ENCODE measurements around the gene PXMP4. TPM values are rescaled to one million over a fixed set of nuclear protein-coding genes. Genes with fewer than 3 reads are reported as not detected.

PXMP4 gene
- total and polyA plus RNA-seq, 2 donors from 2014 or later: 9.8 to 11.6 TPM

DNA sequence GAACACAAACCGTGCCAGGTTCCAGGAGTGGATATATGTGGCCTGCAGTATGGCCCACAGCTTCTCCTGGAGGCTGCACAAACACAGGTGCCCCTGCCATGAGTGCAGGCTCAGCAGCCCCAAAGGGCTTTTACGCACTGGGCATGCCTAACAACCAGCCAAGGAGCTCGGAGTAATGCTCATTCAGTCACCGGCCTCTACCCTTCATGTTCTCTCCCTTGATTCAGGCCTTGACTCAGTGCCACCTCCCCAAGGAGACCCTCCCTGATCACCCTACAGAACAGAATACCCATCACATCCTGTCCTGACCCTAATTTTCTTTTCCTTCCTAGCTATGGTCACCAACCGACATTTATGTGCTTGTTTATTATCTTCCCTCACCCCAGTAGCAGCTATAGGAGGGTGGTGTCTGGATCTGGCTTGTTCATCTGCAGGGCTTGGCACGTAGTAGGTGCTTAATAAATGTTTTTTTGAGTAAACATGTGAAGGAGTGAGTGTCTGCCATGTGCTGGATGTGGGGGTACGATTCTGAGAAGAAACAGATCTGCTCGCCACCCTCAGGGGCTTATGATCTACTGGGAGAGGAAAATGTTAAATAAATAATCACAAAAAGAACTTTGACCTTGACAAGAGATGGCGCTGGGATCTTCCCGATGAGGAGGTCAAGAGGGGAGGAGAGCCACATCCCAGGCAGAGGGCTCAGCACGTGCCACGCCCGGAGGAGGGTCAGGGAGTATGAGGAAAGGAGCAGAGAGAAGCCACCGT, 9.2 kb downstream of the PXMP4 start:
- H3K36me3 ChIP-seq (ENCODE audit: control insufficient read depth in 2 of 3, insufficient read depth in 3 of 3, low read length in 3 of 3): peaks cover 0 to 22% (median 15%) of the 10 kb centered on the region in 3 donors
- no peak overlapping the region for H3K4me3 ChIP-seq (ENCODE audit: low read length in 3 of 3)
- no peaks in the 10 kb centered on the region for H3K27me3 ChIP-seq (ENCODE audit: control insufficient read depth, insufficient read depth, low read length)
- intact Hi-C loops (cut with DNase I): no loop called here
- FAIRE-seq (no peak), DNase-seq (no peak)
- TF ChIP-seq, protein P1, sequence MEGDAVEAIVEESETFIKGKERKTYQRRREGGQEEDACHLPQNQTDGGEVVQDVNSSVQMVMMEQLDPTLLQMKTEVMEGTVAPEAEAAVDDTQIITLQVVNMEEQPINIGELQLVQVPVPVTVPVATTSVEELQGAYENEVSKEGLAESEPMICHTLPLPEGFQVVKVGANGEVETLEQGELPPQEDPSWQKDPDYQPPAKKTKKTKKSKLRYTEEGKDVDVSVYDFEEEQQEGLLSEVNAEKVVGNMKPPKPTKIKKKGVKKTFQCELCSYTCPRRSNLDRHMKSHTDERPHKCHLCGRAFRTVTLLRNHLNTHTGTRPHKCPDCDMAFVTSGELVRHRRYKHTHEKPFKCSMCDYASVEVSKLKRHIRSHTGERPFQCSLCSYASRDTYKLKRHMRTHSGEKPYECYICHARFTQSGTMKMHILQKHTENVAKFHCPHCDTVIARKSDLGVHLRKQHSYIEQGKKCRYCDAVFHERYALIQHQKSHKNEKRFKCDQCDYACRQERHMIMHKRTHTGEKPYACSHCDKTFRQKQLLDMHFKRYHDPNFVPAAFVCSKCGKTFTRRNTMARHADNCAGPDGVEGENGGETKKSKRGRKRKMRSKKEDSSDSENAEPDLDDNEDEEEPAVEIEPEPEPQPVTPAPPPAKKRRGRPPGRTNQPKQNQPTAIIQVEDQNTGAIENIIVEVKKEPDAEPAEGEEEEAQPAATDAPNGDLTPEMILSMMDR (IDR thresholded peaks at IDR 0.05; ENCODE audit: borderline replicate concordance, extremely low read depth, insufficient read depth): no peak
- H3K9me3 ChIP-seq (ENCODE audit: control insufficient read depth in 2 of 3, insufficient read depth in 1 of 3, low read length in 3 of 3): no peaks in the 10 kb centered on the region
- H3K9ac ChIP-seq (ENCODE audit: low read length in 3 of 3): no peak overlapping the region
- no peak overlapping the region for H3K27ac ChIP-seq (ENCODE audit: low read depth in 2 of 2, low read length in 2 of 2)
- no peaks in the 10 kb centered on the region for H3K4me1 ChIP-seq (ENCODE audit: control insufficient read depth in 2 of 3, insufficient read depth in 2 of 3, low read depth in 1 of 3, low read length in 3 of 3)

DNA sequence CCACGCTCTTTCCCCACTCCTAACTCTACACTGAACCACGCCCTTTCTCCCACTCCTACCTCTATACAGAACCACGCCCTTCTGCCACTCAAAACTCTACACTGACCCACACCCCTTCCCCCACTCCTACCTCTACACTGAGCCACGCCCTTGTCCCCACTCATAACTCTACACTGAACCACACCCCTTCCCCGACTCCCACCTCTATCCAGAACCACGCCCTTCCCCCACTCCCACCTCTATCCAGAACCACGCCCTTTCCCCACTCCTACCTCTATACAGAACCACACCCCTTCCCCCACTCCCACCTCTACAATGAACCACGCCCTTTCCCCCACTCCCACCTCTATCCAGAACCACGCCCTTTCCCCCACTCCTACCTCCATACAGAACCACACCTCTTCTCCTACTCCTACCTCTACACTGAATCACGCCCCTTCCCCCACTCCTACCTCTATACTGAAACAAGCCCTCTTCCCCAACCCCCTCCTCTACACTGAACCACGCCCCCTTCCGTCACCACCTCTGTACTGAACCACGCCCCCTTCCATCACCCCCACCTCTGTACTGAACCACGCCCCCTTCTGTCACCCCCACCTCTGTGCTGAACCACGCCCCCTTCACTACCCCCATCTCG, 10.1 kb downstream of the PXMP4 start:
- no peaks in the 10 kb centered on the region for H3K27me3 ChIP-seq (ENCODE audit: control insufficient read depth, insufficient read depth, low read length)
- no peaks in the 10 kb centered on the region for H3K9me3 ChIP-seq (ENCODE audit: control insufficient read depth in 2 of 3, insufficient read depth in 1 of 3, low read length in 3 of 3)
- no peak overlapping the region for H3K27ac ChIP-seq (ENCODE audit: low read depth in 2 of 2, low read length in 2 of 2)
- FAIRE-seq (no peak), DNase-seq (no peak)
- peaks cover 0 to 22% (median 15%) of the 10 kb centered on the region in 3 donors for H3K36me3 ChIP-seq (ENCODE audit: control insufficient read depth in 2 of 3, insufficient read depth in 3 of 3, low read length in 3 of 3)
- intact Hi-C loops (cut with DNase I): no loop called here
- H3K4me3 ChIP-seq (ENCODE audit: low read length in 3 of 3): no peak overlapping the region
- H3K9ac ChIP-seq (ENCODE audit: low read length in 3 of 3): no peak overlapping the region
- H3K4me1 ChIP-seq (ENCODE audit: control insufficient read depth in 2 of 3, insufficient read depth in 2 of 3, low read depth in 1 of 3, low read length in 3 of 3): no peaks in the 10 kb centered on the region
- TF ChIP-seq, protein P1 (IDR thresholded peaks at IDR 0.05; ENCODE audit: borderline replicate concordance, extremely low read depth, insufficient read depth): no peak

DNA sequence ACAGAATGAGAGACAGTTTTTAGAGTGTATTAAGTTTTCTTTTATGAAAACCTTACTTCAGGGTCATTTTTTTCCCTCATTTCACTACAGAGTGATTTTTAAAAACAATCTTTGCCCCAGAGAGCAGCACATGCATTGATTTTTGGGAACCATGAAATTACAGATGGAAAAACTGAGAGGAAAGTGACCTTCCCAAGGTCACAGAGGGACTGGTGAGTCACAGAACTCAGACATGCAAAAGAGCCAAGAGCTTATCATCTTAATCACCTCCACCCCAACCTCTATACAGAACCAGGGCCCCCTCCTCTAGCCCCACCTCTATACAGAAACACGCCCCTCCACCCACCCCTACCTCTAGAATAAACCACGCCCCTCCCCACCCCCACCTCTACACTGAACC, 10.7 kb downstream of the PXMP4 start:
- Histone ChIP-seq H3K9me3 (ENCODE audit: control insufficient read depth in 2 of 3, insufficient read depth in 1 of 3, low read length in 3 of 3) (no peaks in the 10 kb centered on the region), H3K4me1 (ENCODE audit: control insufficient read depth in 2 of 3, insufficient read depth in 2 of 3, low read depth in 1 of 3, low read length in 3 of 3) (no peaks in the 10 kb centered on the region), H3K9ac (ENCODE audit: low read length in 3 of 3) (no peak overlapping the region), H3K27ac (ENCODE audit: low read depth in 2 of 2, low read length in 2 of 2) (no peak overlapping the region), H3K36me3 (ENCODE audit: control insufficient read depth in 2 of 3, insufficient read depth in 3 of 3, low read length in 3 of 3) (peaks cover 0 to 22% (median 15%) of the 10 kb centered on the region in 3 donors), H3K4me3 (ENCODE audit: low read length in 3 of 3) (no peak overlapping the region), H3K27me3 (ENCODE audit: control insufficient read depth, insufficient read depth, low read length) (no peaks in the 10 kb centered on the region)
- TF ChIP-seq, protein P1 (IDR thresholded peaks at IDR 0.05; ENCODE audit: borderline replicate concordance, extremely low read depth, insufficient read depth): no peak
- DNase-seq: no peak
- FAIRE-seq: no peak
- intact Hi-C loops (cut with DNase I): no loop called here
